Activated naive CD4-positive, alpha-beta T cell treated with anti-CD3 and anti-CD28 coated beads, Interleukin-2, amount 50 U/mL, for 24 hours (primary cell): ENCODE results near the gene TEX11.
"Not testable (repeated sequence)": the region's sequence is repeated elsewhere in the genome, so short reads cannot be mapped to it uniquely, and the experiment has no call there.

Source experiments
- H3K27ac Mint-ChIP-seq: one replicate; pipeline ENCODE4 v1.8.0; 2021; ENCODE audit warnings: mild to moderate bottlenecking, mixed read lengths
- H3K27me3 Mint-ChIP-seq: one replicate; pipeline ENCODE4 v1.8.0; 2021; ENCODE audit warnings: mixed read lengths
- H3K36me3 Mint-ChIP-seq: one replicate; pipeline ENCODE4 v1.8.0; 2021; ENCODE audit warnings: mixed read lengths
- H3K4me1 Mint-ChIP-seq: one replicate; pipeline ENCODE4 v1.8.0; 2021; ENCODE audit warnings: mixed read lengths
- H3K4me3 Mint-ChIP-seq: one replicate; pipeline ENCODE4 v1.8.0; 2021; ENCODE audit warnings: mild to moderate bottlenecking, mixed read lengths
- H3K9me3 Mint-ChIP-seq: one replicate; pipeline ENCODE4 v1.8.0; 2021; ENCODE audit warnings: mixed read lengths

Gene TEX11

DNA sequence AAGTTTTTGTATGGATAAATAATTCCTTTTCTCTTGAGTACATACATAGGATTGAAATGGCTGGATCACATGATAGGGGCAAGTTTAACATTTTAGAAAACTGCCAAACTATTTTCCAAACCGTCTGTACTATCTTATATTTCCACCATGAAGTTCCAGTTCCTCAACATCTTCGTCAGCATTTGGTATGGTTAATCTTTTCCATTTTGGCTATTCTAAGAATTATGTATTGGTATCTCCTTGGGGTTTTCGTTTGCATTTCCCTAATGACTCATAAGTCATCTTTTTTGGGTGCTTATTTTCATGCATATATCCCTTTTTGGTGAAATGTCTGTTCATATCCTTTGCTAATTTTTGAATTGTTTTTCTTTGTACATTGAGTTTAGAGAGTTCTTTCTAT is 236.2 kb downstream of the TEX11 start:
- Mint-ChIP-seq H3K27me3 (no peaks in the 10 kb centered on the region), H3K9me3 (peaks cover 6% of the 10 kb centered on the region), H3K4me3 (no peak overlapping the region), H3K36me3 (peaks cover 1% of the 10 kb centered on the region), H3K27ac (no peak overlapping the region), H3K4me1 (no peaks in the 10 kb centered on the region)

DNA sequence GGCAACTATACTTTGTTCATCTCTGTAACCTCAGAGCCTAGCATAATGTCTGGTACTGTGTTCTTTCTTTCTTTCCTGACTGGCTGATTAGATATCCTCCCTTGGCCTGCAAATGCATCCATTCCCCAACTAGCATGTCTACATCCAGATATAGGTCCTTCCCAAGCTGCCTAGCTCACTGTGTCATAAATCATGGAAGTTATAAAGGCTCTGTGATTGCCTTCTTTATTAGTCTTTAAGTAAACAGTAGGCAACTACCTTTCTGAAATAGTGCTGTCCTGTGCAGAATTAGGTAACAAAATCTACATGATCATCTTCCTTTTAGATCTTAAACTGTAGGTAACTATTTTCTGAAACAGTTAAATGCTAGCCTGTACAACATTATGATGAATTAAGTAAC is 239.4 kb downstream of the TEX11 start:
- no peak overlapping the region for H3K27ac Mint-ChIP-seq
- H3K4me1 Mint-ChIP-seq, result no peaks in the 10 kb centered on the region
- H3K4me3 Mint-ChIP-seq, result no peak overlapping the region

DNA sequence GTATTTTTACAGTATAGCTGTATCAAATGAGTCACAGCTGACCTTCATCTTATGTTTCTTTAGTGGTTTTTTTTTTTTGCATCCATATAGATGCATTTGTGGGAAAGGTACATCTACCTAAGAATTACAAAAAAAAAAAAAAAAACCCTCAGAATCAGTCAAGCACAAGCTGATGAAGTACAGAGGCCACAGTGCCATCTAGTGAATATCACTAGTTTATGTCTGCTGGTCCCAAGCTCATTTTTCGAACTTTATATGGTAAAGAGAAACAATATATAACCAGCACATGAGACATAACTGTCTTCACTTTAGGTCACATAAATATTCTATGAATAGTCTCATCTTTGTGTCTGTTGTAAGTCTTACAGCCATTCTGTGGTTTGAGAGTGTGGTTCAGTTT is 243.8 kb downstream of the TEX11 start:
- Mint-ChIP-seq H3K4me3 (no peak overlapping the region), H3K9me3 (no peaks in the 10 kb centered on the region), H3K4me1 (no peaks in the 10 kb centered on the region), H3K27me3 (no peaks in the 10 kb centered on the region), H3K36me3 (no peaks in the 10 kb centered on the region), H3K27ac (no peak overlapping the region)

More for the DNA sequence above, 239.4 kb downstream of the TEX11 start:
- Mint-ChIP-seq H3K27me3 (no peaks in the 10 kb centered on the region), H3K36me3 (no peaks in the 10 kb centered on the region), H3K9me3 (no peaks in the 10 kb centered on the region)

DNA sequence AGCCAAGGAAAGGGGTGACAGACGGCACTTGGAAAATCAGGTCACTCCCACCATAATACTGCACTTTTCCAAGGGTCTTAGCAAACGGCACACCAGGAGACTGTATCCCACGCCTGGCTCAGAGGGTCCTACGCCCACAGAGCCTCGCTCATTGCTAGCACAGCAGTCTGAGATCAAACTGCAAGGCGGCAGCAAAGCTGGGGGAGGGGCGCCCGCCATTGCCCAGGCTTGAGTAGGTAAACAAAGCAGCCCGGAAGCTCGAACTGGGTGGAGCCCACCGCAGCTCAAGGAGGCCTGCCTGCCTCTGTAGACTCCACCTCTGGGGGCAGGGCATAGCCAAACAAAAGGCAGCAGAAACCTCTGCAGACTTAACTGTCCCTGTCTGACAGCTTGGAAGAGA is 247.4 kb downstream of the TEX11 start:
- not testable (repeated sequence) for H3K9me3 Mint-ChIP-seq, H3K36me3 Mint-ChIP-seq, H3K4me1 Mint-ChIP-seq, H3K27me3 Mint-ChIP-seq, H3K27ac Mint-ChIP-seq, H3K4me3 Mint-ChIP-seq

DNA sequence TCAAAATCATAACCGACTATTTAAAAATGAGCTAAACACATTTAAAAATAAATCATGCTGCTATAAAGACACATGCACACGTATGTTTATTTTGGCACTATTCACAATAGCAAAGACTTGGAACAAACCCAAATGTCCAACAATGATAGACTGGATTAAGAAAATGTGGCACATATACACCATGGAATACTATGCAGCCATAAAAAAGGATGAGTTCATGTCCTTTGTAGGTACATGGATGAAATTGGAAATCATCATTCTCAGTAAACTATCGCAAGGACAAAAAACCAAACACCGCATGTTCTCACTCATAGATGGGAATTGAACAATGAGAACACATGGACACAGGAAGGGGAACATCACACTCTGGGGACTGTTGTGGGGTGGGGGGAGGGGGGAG is 251.0 kb downstream of the TEX11 start:
- not testable (repeated sequence) for H3K9me3 Mint-ChIP-seq, H3K36me3 Mint-ChIP-seq, H3K4me1 Mint-ChIP-seq

DNA sequence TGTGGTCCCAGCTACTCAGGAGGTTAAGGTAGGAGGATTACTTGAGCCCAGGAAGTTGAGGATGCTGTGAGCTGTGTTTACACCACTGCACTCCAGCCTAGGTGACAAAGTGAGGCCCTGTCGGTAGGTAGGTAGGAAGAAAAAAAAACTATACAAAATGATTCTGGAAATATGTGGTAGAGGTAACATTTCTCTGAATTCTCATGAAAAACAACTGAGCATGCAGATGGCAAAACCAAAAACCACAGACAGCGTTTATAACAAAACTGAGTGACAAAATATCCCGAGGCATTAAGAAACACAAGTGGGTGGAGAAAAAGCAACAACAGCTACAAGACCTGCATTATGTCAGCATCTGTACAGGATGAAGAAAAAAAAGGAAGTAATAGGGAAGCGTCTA is 252.2 kb downstream of the TEX11 start:
- Mint-ChIP-seq H3K27me3 (no peaks in the 10 kb centered on the region), H3K27ac (peak overlapping the region; percentile 23), H3K36me3 (no peaks in the 10 kb centered on the region), H3K4me1 (peaks cover 6% of the 10 kb centered on the region), H3K4me3 (no peak overlapping the region), H3K9me3 (no peaks in the 10 kb centered on the region)

More for the DNA sequence above, 251.0 kb downstream of the TEX11 start:
- H3K27me3 Mint-ChIP-seq, H3K4me3 Mint-ChIP-seq, H3K27ac Mint-ChIP-seq: not testable (repeated sequence)

DNA sequence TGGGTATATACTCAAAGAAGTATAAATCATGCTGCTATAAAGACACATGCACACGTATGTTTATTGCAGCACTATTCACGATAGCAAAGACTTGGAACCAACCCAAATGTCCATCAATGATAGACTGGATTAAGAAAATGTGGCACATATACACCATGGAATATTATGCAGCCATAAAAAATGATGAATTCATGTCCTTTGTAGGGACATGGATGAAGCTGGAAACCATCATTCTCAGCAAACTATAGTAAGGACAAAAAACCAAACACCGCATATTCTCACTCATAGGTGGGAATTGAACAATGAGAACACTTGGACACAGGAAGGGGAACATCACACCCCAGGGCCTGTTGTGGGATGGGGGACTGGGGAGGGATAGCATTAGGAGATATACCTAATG is 260.6 kb downstream of the TEX11 start:
- not testable (repeated sequence) for H3K27me3 Mint-ChIP-seq, H3K9me3 Mint-ChIP-seq, H3K36me3 Mint-ChIP-seq, H3K27ac Mint-ChIP-seq, H3K4me1 Mint-ChIP-seq, H3K4me3 Mint-ChIP-seq

DNA sequence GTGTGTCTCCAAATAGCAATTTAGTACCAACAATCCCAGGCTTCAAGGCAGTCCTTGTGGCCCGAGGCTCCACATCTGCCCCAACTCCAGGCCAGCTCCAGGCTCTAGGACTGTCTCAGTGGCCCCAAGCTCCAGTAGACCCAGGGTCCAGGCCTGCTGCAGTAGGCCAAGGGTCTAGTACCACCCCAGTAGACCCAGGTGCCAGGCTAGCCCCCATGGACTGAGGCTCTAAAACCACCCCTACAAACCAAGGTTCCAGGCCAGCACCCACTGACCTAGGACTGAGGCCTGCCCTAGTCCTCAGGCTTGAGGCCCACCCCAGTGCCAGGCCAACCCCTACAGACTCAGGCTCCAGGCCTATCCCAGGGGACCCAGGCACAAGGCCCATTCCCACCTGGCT is 272.3 kb downstream of the TEX11 start:
- H3K36me3 Mint-ChIP-seq, result no peaks in the 10 kb centered on the region
- H3K9me3 Mint-ChIP-seq, result no peaks in the 10 kb centered on the region
- H3K4me1 Mint-ChIP-seq, result no peaks in the 10 kb centered on the region
- no peak overlapping the region for H3K27ac Mint-ChIP-seq
- H3K27me3 Mint-ChIP-seq, result no peaks in the 10 kb centered on the region
- no peak overlapping the region for H3K4me3 Mint-ChIP-seq

DNA sequence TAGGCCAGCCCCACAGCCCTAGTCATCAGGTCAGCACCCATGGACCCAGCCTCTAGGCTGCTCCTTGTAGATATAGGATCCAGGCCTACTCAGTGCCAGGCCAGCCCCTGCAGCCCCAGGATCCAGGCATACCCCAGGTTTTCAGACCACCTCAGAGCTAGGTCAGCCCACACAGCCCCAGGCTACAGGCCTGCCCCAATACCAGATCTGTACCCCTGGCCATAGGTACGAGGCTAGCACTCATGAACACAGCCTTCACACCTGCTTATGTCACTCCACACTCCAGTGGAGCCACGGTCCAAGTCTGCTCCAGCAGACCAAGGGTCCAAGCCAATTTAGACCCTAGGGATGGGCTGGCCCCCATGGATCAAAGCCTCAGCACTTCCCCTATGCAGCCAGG is 272.8 kb downstream of the TEX11 start:
- Mint-ChIP-seq H3K4me3 (no peak overlapping the region), H3K27ac (no peak overlapping the region), H3K27me3 (no peaks in the 10 kb centered on the region), H3K9me3 (no peaks in the 10 kb centered on the region), H3K4me1 (no peaks in the 10 kb centered on the region), H3K36me3 (no peaks in the 10 kb centered on the region)

DNA sequence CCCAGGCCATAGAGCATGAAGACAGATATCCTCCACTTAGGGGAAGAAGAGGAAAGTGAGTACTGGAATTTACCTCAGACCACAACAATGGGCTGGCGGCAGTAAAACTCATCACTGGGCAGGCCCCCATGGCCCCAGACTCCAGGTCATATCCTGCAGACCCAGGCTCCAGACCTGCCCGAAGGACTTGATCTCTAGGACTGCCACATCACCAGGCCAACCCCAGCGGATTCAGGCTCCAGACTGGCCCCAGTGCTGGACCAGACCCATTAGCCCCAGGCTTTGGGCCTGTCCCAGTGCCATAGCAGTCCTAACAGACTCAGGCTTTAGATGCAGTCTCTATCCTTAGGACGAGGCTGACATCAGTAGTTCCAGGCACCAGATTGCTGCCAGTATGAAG is 273.3 kb downstream of the TEX11 start:
- H3K4me3 Mint-ChIP-seq, result no peak overlapping the region
- no peaks in the 10 kb centered on the region for H3K9me3 Mint-ChIP-seq
- no peaks in the 10 kb centered on the region for H3K36me3 Mint-ChIP-seq

DNA sequence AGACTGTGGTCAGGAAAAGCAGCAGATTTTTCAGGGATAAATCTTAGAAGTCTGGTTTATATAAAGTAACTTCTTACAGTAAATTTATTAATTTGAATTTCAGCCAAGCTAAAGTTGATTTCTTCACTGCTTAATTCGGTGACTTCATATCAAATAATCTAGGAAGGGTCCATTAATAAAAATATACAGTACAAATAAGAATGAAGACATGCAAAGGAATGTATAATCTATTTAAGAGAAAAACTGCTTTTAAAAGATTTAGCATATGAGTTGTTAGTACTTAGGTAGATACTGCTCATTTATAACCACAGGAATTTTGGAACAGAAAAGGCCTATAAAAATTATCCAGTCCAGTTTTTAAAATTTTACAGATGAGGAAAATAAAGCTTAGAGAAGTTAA is 286.8 kb downstream of the TEX11 start:
- no peak overlapping the region for H3K4me3 Mint-ChIP-seq
- H3K4me1 Mint-ChIP-seq, result no peaks in the 10 kb centered on the region
- no peaks in the 10 kb centered on the region for H3K9me3 Mint-ChIP-seq
- H3K27me3 Mint-ChIP-seq, result peaks cover 2% of the 10 kb centered on the region
- H3K27ac Mint-ChIP-seq, result no peak overlapping the region
- H3K36me3 Mint-ChIP-seq, result no peaks in the 10 kb centered on the region

More for the DNA sequence above, 273.3 kb downstream of the TEX11 start:
- Mint-ChIP-seq H3K27me3 (no peaks in the 10 kb centered on the region), H3K27ac (no peak overlapping the region), H3K4me1 (no peaks in the 10 kb centered on the region)

DNA sequence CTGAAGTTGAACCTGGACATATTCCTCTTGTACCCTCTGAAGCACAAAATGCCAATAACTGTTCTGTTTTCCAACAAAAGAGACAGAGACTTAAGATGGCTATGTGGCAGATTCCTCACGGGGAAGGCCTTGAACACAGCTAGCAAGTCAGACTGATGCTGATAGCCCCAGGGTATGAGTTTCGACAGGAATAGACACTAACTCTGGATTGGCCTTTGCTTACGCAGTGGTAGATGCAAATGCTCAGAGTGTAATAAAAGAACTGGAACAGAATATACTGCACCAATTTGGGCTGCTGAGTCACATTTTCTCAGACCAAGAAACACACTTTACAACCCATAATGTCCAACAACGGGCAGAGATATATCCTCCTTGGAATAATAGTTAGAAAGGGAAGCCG is 290.0 kb downstream of the TEX11 start:
- Mint-ChIP-seq H3K4me3 (no peak overlapping the region), H3K27me3 (peaks cover 4% of the 10 kb centered on the region), H3K36me3 (no peaks in the 10 kb centered on the region), H3K27ac (no peak overlapping the region), H3K4me1 (no peaks in the 10 kb centered on the region), H3K9me3 (no peaks in the 10 kb centered on the region)

DNA sequence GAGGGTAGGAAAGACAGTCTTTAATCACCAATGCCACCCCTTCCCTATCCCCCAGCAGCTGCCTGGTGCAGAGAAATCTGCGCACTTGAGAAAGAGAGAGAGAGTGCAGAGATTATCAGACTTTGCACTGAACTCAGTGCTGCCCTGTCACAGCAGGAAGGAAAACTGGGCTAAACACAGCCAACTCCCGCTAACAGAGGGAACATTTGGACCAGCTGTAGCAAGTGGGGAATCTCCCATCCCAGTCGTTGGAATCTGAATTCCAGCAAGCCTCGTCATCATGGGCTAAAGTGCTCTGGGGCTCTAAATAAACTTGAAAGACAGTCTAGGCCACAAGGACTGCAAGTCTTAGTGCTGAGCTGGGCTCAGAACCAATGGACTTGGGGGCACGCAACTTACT is 295.2 kb downstream of the TEX11 start:
- H3K27me3 Mint-ChIP-seq, result peaks cover 4% of the 10 kb centered on the region
- H3K36me3 Mint-ChIP-seq, result no peaks in the 10 kb centered on the region
- H3K9me3 Mint-ChIP-seq, result no peaks in the 10 kb centered on the region
- H3K27ac Mint-ChIP-seq, result no peak overlapping the region
- peaks cover 8% of the 10 kb centered on the region for H3K4me1 Mint-ChIP-seq
- H3K4me3 Mint-ChIP-seq, result no peak overlapping the region

DNA sequence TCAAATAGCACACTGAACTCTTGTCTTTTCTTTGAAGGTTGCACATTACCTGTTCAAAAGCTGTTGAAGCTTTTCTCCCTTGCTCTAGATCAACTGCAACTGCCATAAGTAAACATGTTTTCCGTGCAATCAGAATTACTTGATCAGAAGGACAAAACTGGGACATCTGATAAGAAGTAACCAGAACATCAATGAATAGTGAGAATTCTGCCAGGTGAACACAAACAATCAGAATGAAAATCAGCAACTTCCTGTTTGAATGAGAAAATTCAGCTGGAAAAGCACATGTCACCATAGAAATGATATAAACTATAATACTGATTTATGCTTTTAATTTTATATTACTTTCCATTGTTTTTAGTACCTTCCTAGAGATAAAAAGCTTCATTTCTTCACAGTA is 303.2 kb downstream of the TEX11 start:
- Mint-ChIP-seq H3K27ac (no peak overlapping the region), H3K9me3 (no peaks in the 10 kb centered on the region), H3K4me1 (no peaks in the 10 kb centered on the region), H3K27me3 (no peaks in the 10 kb centered on the region), H3K36me3 (no peaks in the 10 kb centered on the region), H3K4me3 (no peak overlapping the region)

DNA sequence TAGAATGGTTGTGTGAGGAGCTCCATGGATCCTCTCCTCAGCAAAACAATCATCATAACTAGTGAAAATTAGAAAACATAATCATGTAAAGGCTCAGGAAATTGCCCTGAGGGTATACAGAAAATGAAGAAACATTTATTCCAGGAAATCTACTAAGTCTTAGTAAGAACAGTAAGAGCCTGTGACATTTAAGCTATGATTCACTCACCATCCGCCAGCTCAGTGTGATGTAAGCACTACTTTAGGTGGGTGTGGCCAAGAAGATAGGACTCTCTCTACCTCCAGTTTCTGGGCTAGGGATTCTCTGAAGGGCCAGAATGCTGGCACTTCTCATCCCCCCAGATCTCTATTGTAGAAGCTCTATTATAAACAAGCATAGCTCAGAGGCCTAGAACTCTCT is 316.4 kb downstream of the TEX11 start:
- Mint-ChIP-seq H3K36me3 (no peaks in the 10 kb centered on the region), H3K9me3 (peaks cover 5% of the 10 kb centered on the region), H3K27me3 (peaks cover 3% of the 10 kb centered on the region), H3K27ac (no peak overlapping the region), H3K4me3 (no peak overlapping the region), H3K4me1 (no peaks in the 10 kb centered on the region)

DNA sequence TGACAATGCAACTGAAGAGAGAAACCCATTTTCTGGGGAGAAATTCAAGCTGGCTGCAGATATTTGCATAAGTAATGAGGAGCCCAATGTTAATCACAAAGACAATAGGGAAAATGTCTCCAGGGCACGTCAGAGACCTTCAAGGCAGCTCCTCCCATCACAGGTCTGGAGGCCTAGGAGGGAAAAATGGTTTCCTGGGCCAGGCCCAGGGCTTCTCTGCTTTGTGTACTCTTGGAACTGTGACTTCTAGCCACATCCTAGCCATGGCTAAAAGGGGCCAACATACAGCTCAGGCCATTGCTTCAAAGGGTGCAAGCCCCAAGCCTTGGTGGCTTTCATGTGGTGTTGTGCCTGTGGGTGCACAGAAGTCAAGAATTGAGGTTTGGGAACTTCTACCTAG is 321.4 kb downstream of the TEX11 start:
- H3K4me1 Mint-ChIP-seq, H3K36me3 Mint-ChIP-seq, H3K9me3 Mint-ChIP-seq, H3K27ac Mint-ChIP-seq, H3K27me3 Mint-ChIP-seq, H3K4me3 Mint-ChIP-seq: not testable (repeated sequence)

DNA sequence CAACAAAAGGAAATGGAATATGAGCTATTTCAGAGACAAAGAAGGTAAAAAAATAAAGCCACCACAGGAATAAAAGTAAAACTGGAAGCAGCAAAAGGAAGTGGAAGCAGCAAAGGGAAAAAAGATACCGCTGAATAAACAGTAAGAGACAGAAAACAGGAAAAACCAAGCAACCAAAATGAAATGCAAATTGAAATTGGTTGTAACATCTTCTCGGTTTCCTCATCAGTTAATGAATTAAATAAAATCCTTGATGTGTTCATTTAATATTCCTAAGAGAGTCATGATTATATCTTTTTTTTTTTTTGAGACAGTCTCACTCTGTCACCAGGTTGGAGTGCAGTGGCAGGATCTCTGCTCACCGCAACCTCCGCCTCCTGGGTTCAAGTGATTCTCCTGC is 331.1 kb downstream of the TEX11 start:
- H3K27ac Mint-ChIP-seq, result no peak overlapping the region
- H3K9me3 Mint-ChIP-seq, result peaks cover 3% of the 10 kb centered on the region
- H3K4me3 Mint-ChIP-seq, result no peak overlapping the region
- H3K4me1 Mint-ChIP-seq, result no peaks in the 10 kb centered on the region
- H3K27me3 Mint-ChIP-seq, result peaks cover 1% of the 10 kb centered on the region
- H3K36me3 Mint-ChIP-seq, result no peaks in the 10 kb centered on the region
